Neuron (in vitro differentiated cells): ENCODE results near the gene ELFN2.

Experiments
- H2AFZ ChIP-seq: one replicate; pipeline ENCODE4 v1.6.1; 2013; ENCODE audit warnings: low read depth, mild to moderate bottlenecking, inconsistent platforms, low read length, moderate library complexity
- H3K27me3 ChIP-seq: one replicate; pipeline ENCODE4 v1.6.1; 2013; ENCODE audit warnings: low read length; ENCODE audit not compliant: insufficient read depth
- H3K36me3 ChIP-seq: one replicate; pipeline ENCODE4 v1.6.1; 2013; ENCODE audit warnings: low read length; ENCODE audit not compliant: insufficient read depth
- H3K4me1 ChIP-seq: one replicate; pipeline ENCODE4 v1.6.1; 2013; ENCODE audit warnings: low read length; ENCODE audit not compliant: insufficient read depth
- H3K4me3 ChIP-seq: 2 replicates; pipeline ENCODE4 v1.5.1; 2013; ENCODE audit warnings: mild to moderate bottlenecking, low read length, moderate library complexity
- H3K9me3 ChIP-seq: one replicate; pipeline ENCODE4 v1.6.1; 2013; ENCODE audit warnings: low read length

Gene ELFN2

DNA sequence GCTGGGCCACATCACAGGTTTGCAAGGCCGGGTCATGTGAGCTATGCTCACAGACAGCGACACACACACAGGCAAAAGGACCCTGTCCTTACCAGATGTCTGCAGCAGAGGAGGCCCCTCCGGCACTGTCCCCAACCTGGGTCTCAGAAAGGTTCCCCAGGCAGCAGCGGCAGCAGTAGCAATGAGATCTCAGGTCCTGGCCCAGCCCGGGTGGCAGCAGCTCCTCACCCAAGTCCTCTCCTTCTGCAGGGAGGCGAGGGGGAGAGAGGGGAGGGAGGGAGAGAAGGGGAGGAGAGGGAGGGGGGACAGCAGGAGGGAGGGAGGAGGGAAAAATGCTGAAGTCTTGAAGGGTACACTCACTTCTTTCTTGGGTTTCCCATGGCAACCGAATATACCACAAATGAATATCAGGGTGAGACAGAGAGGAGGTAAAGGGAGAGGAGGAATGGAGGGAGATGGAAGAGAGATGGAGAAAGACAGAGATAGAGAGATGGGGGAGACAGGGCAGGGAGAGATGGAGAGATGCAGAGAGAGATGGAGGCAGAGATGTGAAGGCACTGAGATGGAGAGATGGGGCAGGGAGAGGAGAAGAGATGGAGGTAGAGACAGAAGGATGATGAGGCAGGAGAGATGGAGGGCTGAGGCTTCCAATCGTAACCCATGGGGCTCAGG is 9.5 kb downstream of the ELFN2 start:
- Histone ChIP-seq H3K36me3 (no peaks in the 10 kb centered on the region), H3K27me3 (peaks cover 48% of the 10 kb centered on the region), H3K4me1 (peaks cover 29% of the 10 kb centered on the region), H2AFZ (no peak overlapping the region), H3K9me3 (no peaks in the 10 kb centered on the region), H3K4me3 (no peak overlapping the region)

DNA sequence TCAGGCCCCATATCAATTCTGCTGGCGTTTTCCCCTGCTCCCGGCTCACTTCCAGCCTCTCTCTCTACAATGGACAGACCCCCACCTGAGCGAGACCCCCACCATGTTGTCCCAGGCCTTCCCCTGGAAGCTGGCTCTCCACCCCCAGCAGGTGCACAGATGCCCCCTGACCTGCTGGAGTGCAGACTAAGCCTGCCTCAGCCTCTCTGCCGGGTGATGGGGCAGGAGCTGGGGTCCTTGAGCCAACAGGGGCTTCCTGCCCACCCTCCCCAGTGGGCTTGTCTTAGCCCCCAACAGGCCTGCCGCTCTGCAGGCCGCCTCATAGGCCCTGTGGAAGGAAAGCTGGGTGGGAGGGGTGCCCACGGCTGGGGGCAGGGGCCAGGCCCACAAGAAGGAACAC is 10.0 kb downstream of the ELFN2 start:
- no peak overlapping the region for H2AFZ ChIP-seq
- peaks cover 29% of the 10 kb centered on the region for H3K4me1 ChIP-seq
- no peaks in the 10 kb centered on the region for H3K9me3 ChIP-seq
- peaks cover 52% of the 10 kb centered on the region for H3K27me3 ChIP-seq
- no peak overlapping the region for H3K4me3 ChIP-seq
- no peaks in the 10 kb centered on the region for H3K36me3 ChIP-seq

DNA sequence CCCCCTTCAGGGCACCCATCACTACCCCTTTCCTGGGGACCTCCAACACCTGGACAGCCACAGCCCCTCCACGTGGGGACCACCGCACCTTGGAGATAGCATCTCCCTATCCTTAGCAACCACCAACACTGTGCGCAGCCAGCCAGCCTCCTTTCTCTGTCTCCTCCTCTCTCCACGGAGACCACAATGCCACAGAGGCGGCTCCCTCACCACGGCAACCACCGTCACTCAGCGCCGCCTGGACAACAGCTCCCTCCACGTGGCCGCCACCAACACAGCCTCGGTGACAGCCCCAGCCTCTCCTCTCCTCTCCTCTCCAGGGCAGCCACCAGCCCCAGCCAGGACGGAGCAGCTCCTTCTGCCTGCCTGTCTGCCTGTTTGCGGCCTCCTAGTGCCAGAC is 10.5 kb downstream of the ELFN2 start:
- Histone ChIP-seq H3K27me3 (peaks cover 49% of the 10 kb centered on the region), H3K36me3 (no peaks in the 10 kb centered on the region), H2AFZ (no peak overlapping the region), H3K4me1 (peaks cover 29% of the 10 kb centered on the region), H3K9me3 (no peaks in the 10 kb centered on the region), H3K4me3 (no peak overlapping the region)

DNA sequence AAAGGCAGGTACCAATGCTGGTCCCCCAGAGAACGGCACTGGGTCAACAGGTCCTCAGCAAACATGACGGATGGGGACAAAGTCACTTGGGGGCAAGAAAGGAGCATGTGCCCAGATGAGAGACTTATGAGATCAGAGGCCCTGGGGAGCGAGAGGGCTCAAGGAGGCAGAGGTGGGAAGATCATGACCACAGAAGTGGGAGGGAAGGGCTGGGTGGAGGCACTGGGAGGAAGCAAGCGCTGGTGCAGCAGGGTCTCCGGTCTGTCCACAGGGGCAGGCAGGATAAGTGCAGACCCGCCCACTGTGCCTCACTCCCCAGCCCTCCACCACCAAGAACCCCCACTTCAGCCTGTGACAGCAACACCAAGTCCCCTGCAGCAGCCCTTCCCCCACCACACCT is 10.9 kb downstream of the ELFN2 start:
- Histone ChIP-seq H2AFZ (no peak overlapping the region), H3K4me3 (no peak overlapping the region), H3K27me3 (peaks cover 44% of the 10 kb centered on the region), H3K9me3 (no peaks in the 10 kb centered on the region), H3K4me1 (peaks cover 29% of the 10 kb centered on the region), H3K36me3 (no peaks in the 10 kb centered on the region)

DNA sequence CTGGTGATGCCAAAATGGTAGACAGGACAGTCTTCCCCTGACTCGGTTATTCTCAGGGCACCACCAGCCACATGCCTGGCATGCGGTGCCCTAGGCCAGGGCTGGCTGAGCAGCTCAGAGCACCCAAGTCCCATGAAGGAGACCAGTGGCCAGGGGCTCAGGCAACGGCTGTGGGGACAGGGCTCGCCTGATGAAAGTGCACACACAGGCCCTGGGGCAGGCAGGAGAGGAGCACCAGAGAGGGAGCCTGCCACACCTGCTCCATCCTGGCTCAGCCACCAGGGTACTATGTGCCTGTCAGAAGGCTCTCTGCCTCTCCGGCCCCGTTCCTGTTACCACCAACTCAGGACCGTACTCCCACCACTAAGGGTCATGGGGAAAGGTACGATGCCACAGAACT is 12.1 kb downstream of the ELFN2 start:
- peaks cover 26% of the 10 kb centered on the region for H3K4me1 ChIP-seq
- no peaks in the 10 kb centered on the region for H3K36me3 ChIP-seq
- H3K9me3 ChIP-seq = no peaks in the 10 kb centered on the region
- no peak overlapping the region for H2AFZ ChIP-seq
- no peak overlapping the region for H3K4me3 ChIP-seq
- peaks cover 41% of the 10 kb centered on the region for H3K27me3 ChIP-seq

DNA sequence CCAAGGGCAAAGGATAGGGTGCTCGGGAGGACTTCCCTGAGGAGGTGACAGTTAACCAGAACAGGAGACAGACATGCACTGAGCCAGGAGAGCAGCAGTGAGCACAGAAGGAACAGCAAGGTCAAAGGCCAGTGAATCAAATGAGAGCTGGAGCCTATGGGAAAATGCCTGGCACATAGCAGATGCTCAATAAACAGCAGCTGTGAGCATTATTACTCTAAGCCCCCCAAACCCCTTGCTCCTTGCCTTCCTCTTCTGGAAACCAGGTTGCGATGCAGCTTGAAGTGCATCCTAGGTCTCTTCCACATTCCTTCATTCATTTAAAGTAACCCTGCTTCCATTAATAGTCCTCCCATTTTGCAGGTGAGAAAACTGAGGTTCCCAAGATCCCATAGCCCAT is 13.0 kb downstream of the ELFN2 start:
- Histone ChIP-seq H3K36me3 (no peaks in the 10 kb centered on the region), H3K4me1 (peaks cover 19% of the 10 kb centered on the region), H3K27me3 (peaks cover 42% of the 10 kb centered on the region), H3K4me3 (no peak overlapping the region), H3K9me3 (no peaks in the 10 kb centered on the region), H2AFZ (no peak overlapping the region)

DNA sequence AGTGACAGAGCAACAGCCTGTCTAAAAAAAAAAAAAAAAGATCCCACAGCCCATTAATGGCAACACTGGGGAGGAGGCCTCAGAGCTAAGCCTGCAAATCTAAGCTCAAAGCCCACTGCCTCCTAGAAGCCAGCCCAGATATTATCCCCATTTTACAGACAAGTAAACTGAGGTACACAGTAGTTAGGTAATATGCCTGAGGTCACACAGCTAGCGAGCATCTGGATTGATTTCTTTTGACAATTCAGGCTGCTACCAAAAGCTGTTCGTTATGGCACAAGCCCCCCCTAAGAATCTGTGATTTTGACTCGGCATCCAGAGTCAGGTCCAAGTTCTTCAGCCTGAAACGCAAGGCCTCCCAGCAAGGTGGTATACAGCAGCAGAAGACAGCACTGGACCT is 13.7 kb downstream of the ELFN2 start:
- H3K36me3 ChIP-seq = no peaks in the 10 kb centered on the region
- peaks cover 41% of the 10 kb centered on the region for H3K27me3 ChIP-seq
- H3K4me3 ChIP-seq = no peak overlapping the region
- H3K9me3 ChIP-seq = no peaks in the 10 kb centered on the region
- H3K4me1 ChIP-seq = peaks cover 16% of the 10 kb centered on the region
- no peak overlapping the region for H2AFZ ChIP-seq

DNA sequence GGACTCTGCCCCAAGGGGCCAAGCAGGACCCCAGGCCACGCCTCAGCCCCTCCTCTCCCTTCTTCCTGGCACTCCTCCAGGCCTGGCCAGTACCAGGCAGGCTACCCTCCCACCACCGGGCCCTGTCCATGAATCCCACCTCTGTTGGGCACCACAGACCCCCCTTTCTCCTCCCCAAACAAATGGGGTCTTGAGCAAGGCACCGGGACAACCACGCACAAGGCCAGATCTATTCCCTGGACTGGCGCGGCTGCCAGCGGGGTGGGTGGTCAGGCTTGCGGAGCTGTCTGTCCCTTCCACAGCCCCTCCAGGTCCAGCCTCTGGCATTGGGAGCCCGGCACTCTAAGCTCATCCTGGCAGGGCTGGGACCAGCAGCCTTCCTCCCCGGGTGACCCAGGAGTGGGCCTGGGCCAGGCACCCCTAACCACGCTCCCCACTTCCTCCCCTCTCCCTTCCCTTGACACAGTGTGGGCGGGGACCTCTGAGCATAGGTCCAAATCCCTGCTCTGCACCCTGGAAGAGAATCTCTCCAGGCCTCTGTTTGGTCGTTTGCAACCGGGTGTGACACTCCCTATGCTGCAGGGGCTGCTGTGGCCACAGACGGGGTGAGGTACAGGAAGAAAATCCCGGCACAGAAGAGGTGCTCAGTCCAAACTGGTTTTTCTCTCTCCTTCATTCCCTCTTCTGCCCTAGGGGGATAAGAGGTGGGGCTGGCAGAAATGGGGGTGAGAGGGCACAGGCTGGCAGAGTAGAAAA is 14.6 kb downstream of the ELFN2 start:
- H3K4me1 ChIP-seq = peaks cover 16% of the 10 kb centered on the region
- no peaks in the 10 kb centered on the region for H3K9me3 ChIP-seq
- no peak overlapping the region for H2AFZ ChIP-seq
- no peaks in the 10 kb centered on the region for H3K36me3 ChIP-seq
- no peak overlapping the region for H3K4me3 ChIP-seq
- peaks cover 39% of the 10 kb centered on the region for H3K27me3 ChIP-seq

DNA sequence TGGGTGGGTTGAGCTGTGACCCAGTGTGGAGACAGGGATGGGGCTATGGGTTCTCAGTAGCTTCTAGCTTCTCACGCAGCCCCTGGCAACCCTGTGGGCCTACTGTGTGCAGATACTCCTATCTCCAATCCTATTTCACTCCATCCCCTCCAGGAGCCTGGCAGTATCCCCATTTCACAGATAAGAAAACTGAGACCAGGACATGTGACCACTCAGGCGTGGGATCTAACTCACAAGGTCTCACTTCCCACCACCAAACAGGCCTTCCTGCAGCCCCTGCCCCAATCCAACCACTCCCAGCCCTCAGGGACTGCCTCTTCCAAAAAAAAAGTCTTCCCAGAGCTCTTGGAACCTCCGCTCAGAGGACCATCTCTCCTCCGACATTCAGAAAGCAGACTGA is 15.6 kb downstream of the ELFN2 start:
- Histone ChIP-seq H3K4me3 (no peak overlapping the region), H3K36me3 (no peaks in the 10 kb centered on the region), H3K9me3 (no peaks in the 10 kb centered on the region), H3K27me3 (peaks cover 32% of the 10 kb centered on the region), H2AFZ (no peak overlapping the region), H3K4me1 (peaks cover 5% of the 10 kb centered on the region)

DNA sequence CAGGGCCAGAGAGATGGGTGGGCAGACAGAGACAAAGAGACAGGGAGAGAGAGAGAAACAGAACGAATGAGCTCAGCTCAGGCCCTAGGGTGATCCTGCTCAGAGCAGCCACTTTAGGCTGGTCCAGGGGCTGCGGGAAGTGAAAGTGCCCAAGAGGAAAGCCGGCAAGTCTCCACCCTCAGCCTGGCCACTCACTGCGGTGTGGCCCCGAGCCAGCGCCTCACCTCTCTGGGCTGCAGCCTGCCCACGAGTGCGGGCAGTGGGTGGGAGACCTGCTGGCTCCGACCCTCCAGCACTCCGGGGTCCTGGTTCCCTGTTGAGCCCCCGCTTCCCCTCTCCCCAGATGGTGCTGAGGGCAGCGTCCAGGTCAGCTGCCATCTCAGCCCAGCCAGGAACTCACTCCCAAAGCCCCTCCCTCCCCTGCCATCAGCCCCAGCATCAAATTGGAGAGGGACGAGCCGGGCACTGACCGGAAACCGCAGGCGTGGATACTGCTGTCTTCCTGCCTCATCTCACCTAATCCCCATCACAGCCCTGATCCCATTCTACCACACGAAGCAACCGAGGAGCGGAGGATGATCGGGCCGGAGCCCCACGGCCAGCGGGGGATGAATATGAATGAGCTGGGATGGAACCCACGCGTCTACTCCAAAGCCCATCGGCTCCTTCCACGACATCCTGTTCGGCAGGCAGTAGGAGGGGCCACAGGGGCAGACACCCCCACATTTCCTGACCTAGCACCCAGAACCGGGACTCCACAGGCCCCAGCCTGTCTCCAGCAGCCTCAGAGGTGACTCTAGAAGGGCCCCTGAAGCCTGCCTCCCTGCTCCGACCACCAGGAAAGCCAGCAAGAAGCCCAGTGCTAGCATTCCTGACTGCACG is 16.9 kb downstream of the ELFN2 start:
- no peak overlapping the region for H2AFZ ChIP-seq
- no peaks in the 10 kb centered on the region for H3K9me3 ChIP-seq
- H3K4me1 ChIP-seq = no peaks in the 10 kb centered on the region
- peaks cover 32% of the 10 kb centered on the region for H3K27me3 ChIP-seq
- H3K36me3 ChIP-seq = no peaks in the 10 kb centered on the region
- no peak overlapping the region for H3K4me3 ChIP-seq

DNA sequence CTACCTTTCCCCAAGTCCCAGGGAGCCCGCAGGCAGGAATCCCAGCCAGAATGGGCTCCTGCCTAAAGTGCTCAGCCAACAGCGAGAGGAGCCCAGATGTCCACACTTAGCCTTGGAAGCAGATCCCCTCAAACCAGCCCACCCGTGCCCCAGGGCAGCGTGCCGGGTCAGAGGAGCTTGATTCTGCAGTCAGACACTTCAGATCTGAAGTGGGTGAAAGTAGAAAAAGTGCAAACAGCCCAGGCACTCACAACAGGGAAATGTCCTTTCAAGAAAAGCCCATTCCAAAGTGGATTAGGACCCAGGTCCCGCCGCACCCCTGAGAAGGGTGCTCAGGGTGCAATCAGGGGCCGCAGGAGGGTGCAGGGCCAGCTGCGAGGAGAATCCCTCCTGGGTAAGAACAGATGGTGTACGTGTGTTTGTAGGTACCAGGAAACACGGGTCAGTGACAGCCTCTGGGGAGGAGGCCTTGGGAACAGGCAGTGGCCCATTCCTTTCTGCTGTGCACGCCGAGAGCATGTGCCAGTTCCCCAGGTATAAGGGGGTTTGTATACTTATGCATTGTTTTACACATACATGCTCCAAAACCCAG is 17.7 kb downstream of the ELFN2 start:
- H3K9me3 ChIP-seq = no peaks in the 10 kb centered on the region
- no peaks in the 10 kb centered on the region for H3K36me3 ChIP-seq
- H3K4me1 ChIP-seq = no peaks in the 10 kb centered on the region
- no peak overlapping the region for H3K4me3 ChIP-seq
- H2AFZ ChIP-seq = no peak overlapping the region
- H3K27me3 ChIP-seq = peaks cover 32% of the 10 kb centered on the region

DNA sequence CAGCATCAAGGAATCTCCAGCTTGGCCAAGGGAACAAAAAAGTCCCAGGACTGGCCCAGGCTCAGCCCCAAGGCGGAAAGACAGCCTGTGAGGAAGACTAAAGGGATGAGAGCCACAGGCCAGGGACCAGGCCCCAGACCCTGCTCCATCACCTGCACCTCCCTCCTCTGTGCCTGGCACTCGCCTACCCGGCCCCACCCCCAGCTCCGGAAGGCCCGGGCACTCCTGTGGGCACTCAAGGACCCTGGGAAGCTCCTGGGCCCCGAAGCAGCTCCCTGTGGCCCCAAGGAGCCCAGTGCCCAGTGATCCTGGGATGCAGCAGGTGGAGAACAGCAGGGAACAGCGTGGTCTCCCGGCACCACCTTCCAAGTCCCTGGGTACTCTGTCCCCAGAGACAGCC is 18.2 kb downstream of the ELFN2 start:
- H3K36me3 ChIP-seq = no peaks in the 10 kb centered on the region
- no peak overlapping the region for H3K4me3 ChIP-seq
- H3K9me3 ChIP-seq = no peaks in the 10 kb centered on the region
- H3K27me3 ChIP-seq = peaks cover 32% of the 10 kb centered on the region
- H3K4me1 ChIP-seq = no peaks in the 10 kb centered on the region
- H2AFZ ChIP-seq = no peak overlapping the region

DNA sequence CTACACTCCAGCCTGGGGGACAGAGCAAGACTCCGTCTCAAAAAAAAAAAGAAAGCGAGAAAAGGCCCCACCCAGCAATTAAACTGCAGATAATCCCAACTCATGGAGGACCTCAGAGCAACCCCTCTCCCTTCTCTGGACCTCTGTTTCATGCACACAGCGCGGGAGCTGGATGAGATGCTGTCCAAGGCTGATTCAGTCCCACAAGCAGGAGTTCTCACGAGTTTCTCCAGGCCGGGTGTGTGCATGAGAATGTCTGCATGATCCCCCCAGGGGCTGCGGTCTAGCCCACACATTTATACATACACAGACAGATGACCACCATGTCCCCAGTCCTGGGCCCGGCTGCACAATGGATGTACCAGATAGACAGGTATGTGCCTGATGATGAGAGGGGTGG is 19.4 kb downstream of the ELFN2 start:
- Histone ChIP-seq H3K9me3 (no peaks in the 10 kb centered on the region), H3K4me3 (no peak overlapping the region), H3K36me3 (no peaks in the 10 kb centered on the region), H3K4me1 (peaks cover 6% of the 10 kb centered on the region), H3K27me3 (peaks cover 36% of the 10 kb centered on the region), H2AFZ (no peak overlapping the region)
